Activated CD8-positive, alpha-beta memory T cell treated with anti-CD3 and anti-CD28 coated beads for 36 hours (primary cell): ENCODE results near the gene KRT40. TPM values are rescaled to one million over a fixed set of nuclear protein-coding genes. Genes with fewer than 3 reads are reported as not detected.
"Not testable (repeated sequence)": the region's sequence is repeated elsewhere in the genome, so short reads cannot be mapped to it uniquely, and the experiment has no call there.

ENCODE experiments used
- CTCF ChIA-PET: fragments of 350-600 bp; sonication (Branson Sonifier 250); formaldehyde crosslinking; loops from one replicate; lab custom pipeline; 2021; ENCODE audit warnings: antibody characterized with exemption; lab: Charles Lee
- POLR2A ChIA-PET: fragments of 350-600 bp; sonication (Branson Sonifier 250); formaldehyde crosslinking; loops from one replicate; lab custom pipeline; 2021; ENCODE audit warnings: antibody characterized with exemption; lab: Charles Lee
- total RNA-seq, 2 experiments: library from RNA; stranded (reverse); gene quantifications; one replicate each; pipeline ENCODE4 v1.2.3, GENCODE V29; 2021

The KRT40 gene
- total RNA-seq, 2 experiments from 2014 or later, result not detected

DNA sequence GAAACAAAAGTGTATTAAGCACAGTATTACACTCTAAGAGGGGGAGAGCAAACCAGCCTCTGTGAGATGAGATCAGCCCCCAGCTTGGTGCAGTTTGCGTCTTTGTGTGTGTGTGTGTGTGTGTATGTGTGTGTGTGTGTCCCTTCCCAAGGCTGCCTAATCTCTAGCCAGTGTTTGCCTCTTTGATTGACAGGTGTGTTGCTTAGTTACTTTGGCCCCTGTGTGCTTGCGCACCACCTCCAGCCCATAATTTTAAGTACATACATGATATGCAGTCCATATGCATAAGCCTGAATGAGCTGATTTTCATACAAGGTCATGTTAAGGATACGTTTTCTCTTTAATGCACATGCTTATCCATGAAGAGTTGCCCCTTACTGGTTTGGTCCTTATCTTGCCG is 17.7 kb upstream of the KRT40 start:
- ChIA-PET POLR2A (no interaction called here), CTCF (no interaction called here)

DNA sequence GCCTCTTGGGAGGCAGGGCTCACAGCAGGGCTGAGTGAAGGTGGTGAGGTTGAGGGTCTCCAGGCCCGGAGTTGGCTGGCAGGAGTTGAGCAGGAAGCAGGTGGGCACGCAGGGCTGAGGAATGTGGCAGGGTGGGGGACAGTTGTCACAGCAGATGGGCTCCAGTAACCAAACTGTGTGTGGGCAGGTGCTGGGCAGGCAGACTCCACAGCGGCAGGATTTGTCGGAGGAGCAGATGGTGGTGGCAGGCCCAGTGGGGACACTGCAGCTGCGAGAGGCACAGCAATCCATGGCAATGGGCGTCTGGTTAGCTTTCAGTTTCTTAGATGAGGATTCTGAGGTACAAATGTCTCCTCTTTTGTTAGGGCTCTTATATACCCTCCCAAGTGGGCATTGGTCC is 15.4 kb upstream of the KRT40 start, which contains the start of gene KRTAP3-2:
Gene KRTAP3-2, minus strand, starts transcription at position 344 of the 400 bp plus-strand sequence. Its CDS starts 53 bp downstream, at position 291.
- CTCF ChIA-PET, POLR2A ChIA-PET: not testable (repeated sequence)

DNA sequence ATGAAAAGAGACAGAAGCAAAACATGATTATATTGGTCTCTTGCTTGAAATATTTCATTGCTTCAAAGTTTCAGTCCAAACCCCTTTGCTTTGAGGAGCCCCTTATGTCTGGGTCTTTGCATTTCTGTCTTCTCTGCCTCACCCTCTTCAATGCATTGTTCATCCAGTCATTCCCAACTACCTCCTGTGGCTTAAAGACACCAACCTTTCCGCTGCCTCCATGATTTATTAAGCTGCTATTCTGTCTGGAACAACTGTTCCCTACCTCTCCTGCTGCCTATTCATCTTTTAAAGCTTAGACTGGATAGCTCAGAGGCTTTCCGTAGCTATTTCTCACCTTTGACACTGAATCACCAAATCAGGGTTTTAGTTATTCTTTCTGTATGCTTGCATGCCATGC is 13.2 kb upstream of the KRT40 start:
- CTCF ChIA-PET, result no interaction called here

DNA sequence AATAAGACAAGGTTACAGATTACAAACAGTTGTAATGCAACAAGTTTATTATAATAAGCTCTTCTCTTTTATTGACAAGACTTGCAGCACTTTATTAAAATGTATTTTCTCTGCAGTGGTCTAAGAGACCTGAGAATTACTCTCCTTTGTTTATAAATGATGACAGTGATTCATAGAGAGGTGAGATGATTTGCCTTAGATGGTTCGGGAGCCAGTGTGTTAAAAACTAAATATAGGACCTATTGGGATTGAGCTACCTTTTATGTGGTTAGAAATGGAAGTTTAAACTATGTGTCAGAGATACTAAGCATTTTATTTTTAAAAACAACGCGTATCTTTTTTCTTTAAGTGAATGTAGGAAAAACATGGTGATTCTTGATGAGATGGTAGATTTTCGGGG is 12.7 kb upstream of the KRT40 start:
- ChIA-PET CTCF (no interaction called here), POLR2A (no interaction called here)

More for the DNA sequence above, 13.2 kb upstream of the KRT40 start:
- POLR2A ChIA-PET, result no interaction called here

DNA sequence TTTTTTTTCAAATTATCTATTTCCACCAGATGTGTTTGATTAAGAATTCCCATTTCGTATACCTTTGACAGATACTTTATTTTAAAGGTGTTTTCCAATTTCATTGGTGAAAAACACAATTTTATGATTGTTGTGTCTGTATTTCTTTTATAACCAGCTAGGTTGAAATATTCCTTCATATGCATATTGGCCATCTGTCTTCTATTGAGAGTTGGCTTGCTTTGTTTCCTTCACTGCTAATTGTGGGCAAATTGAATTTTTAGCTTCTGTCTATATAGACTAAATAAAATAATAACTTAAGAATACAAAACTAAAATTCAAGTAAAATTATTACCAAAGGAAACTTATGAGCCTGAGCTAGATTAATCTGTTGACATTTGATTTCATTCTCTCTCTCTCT is 11.0 kb upstream of the KRT40 start:
- ChIA-PET CTCF (no interaction called here), POLR2A (no interaction called here)

DNA sequence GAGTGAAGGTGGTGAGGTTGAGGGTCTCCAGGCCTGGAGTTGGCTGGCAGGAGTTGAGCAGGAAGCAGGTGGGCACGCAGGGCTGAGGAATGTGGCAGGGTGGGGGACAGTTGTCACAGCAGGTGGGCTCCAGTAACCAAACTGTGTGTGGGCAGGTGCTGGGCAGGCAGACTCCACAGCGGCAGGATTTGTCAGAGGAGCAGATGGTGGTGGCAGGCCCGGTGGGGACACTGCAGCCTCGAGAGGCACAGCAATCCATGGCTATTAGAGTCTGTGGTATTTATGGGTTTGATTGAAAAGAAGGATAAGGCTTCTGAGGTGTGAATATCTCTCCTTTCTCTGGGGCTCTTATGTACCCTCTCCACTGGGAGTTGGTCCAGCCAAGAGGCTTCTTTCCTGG is 9.7 kb upstream of the KRT40 start, which contains the start of gene KRTAP3-3:
Gene KRTAP3-3, minus strand, starts transcription at position 326 of the 400 bp plus-strand sequence. Its CDS starts 67 bp downstream, at position 259.
- ChIA-PET CTCF (no interaction called here), POLR2A (no interaction called here)

DNA sequence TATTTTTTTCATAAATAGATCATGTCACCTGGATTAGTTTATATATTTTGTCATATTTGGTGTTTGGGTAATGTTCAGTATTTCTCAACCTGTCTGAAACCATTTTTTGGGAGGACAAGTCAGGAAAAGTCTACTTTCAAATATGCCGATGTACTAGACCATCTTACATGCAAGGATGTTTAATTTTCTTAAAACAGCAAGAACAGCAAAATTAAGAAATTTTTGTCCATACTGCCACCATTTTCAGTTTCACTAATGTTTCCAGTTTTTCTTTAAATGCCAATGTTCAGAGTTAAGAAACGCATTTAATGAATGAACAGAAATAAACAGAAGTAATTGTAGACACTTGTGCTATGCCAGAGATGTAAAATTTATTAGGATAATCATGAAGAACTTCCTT is 9.0 kb upstream of the KRT40 start:
- POLR2A ChIA-PET, result no interaction called here
- CTCF ChIA-PET, result no interaction called here

DNA sequence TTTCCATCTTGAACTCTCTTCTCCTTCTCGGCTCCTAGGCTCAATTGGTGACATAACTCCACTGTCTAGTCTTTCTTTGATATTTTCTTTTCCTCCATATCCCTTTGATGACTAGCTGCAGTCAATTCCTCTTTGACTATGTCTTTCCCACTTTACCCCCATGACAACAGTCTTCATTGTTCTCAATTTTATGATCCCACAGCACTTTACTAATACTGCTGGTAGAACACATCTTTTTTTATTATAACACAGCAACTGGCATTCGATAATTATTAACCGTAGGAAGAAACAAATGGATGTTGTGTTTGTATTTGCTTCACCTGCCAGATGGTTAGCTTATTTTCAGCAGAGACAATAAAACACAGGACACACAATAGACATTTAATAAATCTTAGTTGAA is 8.5 kb upstream of the KRT40 start:
- CTCF ChIA-PET, result no interaction called here

DNA sequence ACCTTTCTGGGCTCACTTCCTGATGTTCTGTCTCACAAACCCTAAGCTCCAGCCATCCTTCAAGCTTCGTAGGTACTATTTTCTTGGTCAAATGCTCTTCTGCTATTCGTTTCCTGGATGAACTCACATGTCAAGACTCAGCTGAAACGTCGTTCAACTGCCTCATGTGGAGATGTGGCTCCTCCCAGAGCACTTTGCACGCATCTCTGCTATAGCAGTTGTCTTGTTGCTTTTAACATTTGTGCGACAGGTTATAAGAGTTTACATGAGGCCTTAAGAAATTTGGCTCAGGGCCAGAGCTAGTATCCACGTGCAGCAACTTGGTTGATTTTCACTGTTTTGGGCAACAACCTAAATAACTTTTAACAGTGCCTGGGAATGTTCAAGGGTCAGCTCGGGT is 2.8 kb upstream of the KRT40 start:
- ChIA-PET POLR2A (no interaction called here), CTCF (no interaction called here)

More for the DNA sequence above, 8.5 kb upstream of the KRT40 start:
- POLR2A ChIA-PET, result no interaction called here

DNA sequence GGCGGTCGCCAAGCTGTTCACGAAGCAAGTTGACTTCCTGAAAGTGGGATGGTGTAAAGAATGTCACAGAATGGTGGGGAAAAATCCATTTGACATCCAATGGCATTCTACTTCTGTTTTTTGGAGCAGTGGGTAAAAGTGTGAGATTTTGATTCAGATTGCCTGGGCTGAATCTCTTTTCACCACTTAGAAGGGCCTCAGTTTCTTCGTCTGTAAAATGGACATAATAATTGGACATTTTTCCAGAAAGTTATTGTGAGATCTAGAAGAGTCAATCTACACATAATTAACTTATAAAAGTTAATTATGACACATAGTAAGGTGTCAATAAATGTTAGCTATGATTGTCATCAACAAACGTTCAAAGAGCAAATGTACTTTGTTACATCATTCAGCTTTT is 3.0 kb downstream of the KRT40 start:
- CTCF ChIA-PET, result interaction anchor here (0.8 kb wide), 1 partner anchor 9 kb away, joined by 3 read pairs; no protein-coding TSS in a partner anchor
- POLR2A ChIA-PET, result no interaction called here

DNA sequence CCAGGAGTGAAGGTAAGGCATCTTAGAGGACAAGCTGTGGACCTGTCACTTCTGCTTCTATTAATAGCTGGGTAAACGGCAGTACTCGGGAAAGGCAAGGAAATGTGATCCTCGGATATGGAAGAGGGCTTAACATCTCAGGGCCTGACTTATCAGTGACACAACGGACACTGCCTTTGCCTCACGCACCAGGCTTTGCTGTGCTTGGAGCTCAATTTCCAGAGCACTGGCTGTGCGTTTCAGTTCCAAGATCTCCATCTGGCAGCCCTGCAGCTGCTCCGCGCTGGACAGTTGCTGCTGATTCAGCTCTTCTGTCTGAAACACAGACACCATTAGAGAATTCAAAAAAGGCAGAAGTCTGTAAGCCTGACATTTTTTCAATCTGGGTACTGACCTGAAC is 3.5 kb downstream of the KRT40 start:
- ChIA-PET CTCF (no interaction called here), POLR2A (no interaction called here)

DNA sequence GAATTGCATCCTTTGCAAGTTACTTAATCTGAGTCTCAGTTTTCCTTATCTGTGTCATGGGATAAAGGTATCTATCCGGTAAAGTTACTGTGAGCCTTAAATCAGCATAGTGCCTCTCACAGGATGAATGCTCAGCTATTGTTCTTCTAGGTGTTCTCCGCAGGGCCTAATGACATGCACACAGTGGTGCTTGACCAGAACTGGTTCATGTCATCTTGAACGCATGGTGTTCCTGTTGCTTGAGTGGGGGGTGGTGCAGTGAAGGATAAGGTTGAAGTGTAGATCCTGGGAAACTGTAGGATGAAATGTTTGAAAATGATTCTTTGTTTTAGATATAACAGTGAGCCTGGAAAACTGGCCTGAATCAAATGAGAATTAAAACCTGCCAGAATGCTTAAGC is 4.0 kb downstream of the KRT40 start:
- ChIA-PET CTCF (no interaction called here), POLR2A (no interaction called here)

DNA sequence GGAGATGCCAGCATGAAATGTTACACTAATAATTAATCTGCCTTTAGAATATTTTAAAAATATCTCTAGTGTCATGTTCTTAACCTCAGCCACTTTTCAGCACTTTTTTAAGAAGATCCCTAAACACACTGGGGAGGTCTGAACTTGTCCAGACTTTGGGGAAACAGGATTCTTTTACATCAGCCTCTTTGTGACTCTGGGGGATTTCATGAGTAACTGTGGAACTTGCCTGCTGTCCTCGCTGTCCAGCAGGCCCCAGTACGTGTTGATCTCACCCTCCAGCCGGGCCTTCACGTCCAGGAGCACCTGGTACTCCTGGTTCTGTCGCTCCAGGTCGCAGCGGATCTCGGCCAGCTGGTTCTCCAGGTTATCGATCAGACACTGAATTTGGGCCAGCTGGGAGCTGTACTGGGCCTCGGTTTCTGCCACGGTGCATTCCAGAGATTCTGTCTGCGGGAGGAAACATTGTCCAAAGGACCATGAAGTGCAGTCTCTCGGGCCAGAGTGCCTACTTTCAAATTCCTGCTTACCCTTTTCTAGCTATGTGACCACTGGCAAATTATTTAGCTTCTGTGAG is 5.5 kb downstream of the KRT40 start:
- POLR2A ChIA-PET, result no interaction called here
- CTCF ChIA-PET, result no interaction called here

DNA sequence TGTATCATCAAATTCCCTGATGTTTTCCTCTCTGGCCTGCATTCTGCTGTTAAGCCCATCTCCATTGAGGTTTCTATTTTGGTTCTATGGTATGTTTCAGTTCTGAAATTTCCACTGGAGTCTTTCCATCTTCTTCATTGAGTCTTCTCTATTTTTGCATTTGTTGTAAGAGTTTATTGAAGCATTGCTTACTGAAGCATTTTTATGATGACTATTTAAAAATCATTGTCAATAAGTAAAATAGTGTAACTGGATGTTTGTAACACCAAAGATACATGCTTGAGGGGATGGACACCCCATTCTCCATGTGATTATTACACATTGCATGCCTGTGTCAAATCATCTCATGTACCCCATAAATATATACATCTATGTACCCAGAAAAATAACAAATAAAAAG is 8.6 kb downstream of the KRT40 start:
- POLR2A ChIA-PET, result no interaction called here
- CTCF ChIA-PET, result no interaction called here

DNA sequence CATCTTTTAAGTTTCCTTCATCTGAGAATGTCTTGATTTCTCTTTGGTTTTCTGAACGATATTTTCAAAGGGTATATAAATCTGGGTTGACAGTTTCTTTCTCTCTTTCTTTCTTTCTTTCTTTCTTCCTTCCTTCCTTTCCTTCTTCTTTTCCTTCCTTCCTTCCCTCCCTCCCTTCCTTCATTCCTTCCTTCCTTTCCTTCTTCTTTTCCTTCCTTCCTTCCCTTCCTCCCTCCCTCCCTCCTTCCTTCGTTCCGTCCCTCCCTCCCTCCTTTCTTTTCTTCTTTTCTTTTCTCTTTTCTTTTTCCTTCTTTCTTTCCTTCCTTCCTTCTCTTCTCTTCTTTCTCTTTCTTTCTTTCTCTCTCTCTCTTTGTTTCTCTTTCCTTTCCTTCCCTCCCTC is 9.8 kb downstream of the KRT40 start:
- ChIA-PET POLR2A (no interaction called here), CTCF (no interaction called here)

DNA sequence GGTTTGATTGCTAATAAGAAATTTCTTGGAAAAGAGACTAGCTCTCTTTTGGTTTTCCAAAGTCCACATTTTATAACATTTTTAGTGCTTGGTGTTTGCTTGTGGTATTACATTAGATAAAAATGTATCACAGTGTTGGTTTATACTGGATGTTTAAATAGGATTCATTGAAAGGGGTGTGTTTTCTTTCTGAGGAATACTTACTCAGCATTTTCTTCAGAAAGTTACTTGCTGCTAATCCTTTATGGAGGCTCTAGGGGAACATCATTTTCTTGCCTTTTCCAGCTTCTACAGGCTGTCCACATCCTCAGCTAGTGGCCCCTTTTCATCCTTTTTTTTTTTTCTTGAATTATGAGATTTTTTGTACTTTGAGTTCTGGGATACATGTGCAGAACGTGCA is 16.5 kb downstream of the KRT40 start:
- POLR2A ChIA-PET, result no interaction called here
- CTCF ChIA-PET, result no interaction called here

DNA sequence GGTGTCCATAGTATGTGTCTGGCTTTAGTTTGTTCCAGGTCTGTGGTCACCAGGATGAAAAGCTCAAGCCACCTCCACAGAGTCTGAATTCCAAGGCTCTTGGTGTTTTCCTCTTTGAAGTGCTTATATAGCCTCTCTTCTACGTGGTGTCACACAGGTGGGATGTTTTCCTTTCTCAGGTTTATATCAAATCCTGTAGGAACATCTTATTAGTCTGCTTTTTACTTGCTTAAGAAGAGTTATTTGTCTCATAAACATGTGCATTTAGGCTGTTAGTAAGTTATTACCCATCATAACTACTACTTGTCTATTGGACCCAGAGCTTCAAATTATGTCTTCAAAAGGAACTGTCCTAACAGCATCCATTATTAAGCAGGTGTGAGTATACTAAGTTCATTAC is 17.3 kb downstream of the KRT40 start, which contains the start of gene KRT39:
Gene KRT39, minus strand, starts transcription at position 101 of the 400 bp plus-strand sequence. Its CDS starts 92 bp downstream, at position 9.
- POLR2A ChIA-PET, result no interaction called here
- CTCF ChIA-PET, result no interaction called here

DNA sequence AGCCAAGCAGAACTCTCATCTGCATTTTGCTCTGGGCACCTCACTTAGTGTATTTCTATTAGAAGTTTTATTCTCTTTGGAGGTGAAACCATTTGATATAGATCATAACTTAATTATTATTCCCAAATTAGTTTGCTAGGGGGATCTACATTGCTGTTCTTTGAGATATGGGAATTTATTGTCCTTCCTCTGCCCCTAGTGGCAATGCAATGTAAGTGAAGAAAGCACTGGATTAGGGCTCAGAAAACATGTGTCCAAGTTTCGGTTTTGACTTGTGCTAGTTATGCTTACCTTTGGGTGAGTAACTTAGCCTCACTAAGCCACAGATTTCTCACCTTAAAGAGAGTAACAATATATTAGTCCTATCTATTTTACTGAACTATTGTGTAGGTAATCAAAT is 20.3 kb downstream of the KRT40 start:
- CTCF ChIA-PET, result no interaction called here

DNA sequence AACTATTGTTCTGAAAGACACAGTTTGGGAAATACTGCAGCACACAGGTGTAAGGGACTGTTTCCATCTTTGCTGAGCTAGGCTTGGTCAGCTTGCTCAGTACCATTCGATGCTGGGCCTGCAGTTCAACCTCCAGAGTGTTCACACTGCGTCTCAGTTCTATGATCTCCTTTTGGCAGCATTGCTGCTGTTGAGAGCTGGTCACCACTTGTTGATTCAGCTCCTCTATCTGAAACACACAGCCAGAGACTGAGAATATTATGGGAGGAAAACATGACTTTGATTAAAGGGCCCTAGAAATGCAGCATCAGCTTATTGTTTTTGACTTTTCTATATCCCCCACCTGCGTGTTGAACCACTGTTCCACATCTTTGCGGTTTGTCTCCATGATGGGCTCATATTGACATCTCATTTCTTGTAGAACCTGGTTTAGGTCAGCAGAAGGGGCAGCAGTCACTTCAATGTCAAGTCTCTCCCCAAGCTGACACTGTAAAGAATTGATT is 22.0 kb downstream of the KRT40 start:
- ChIA-PET CTCF (no interaction called here), POLR2A (no interaction called here)

More for the DNA sequence above, 20.3 kb downstream of the KRT40 start:
- POLR2A ChIA-PET, result no interaction called here

DNA sequence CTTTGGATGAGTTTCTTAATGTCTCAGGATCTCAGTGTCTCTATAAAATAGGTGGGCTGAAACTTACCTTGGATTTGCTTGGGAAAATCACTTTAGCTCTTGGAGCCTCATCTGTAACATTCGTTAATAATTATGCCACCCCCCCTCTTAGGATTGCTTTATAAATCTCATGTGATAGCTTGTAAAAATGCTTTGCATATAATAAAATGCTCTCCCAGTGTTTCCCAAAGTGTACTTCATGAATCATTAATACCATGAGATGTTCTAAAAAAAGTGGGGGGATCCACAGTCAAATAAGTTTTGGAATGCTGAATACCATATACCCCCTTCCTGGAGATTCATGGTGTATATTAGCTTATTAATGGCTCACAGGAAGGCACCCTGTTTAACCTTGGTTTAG is 22.5 kb downstream of the KRT40 start:
- CTCF ChIA-PET, result no interaction called here
- POLR2A ChIA-PET, result no interaction called here

DNA sequence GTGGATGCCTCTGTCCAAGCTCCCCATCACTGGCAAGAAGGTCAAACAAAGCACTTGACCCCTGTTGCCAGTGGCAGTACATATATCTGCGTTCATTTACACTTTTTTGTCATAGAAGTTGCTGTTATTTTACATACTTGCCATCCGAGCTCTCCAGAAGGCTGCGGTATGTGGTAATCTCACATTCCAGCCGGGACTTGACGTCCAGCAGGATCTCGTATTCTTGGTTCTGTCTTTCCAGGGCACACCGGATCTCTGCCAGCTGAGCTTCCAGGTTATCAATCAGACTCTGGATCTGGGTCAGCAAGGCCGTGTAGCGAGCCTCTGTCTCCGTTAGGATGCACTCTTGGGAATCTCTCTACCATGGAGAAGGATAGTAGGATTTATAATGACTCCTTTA is 24.0 kb downstream of the KRT40 start:
- POLR2A ChIA-PET, result no interaction called here
- CTCF ChIA-PET, result no interaction called here
